Eye (tissue), 1 donor: Measurements from ENCODE around the gene TMEM35B.
"Not testable (repeated sequence)": the region's sequence is repeated elsewhere in the genome, so short reads cannot be mapped to it uniquely, and the experiment has no call there.

Experiments
- DNase-seq: peaks from one replicate; pipeline ENCODE4 v3.0.0-alpha.2; 2015

TMEM35B gene

DNA sequence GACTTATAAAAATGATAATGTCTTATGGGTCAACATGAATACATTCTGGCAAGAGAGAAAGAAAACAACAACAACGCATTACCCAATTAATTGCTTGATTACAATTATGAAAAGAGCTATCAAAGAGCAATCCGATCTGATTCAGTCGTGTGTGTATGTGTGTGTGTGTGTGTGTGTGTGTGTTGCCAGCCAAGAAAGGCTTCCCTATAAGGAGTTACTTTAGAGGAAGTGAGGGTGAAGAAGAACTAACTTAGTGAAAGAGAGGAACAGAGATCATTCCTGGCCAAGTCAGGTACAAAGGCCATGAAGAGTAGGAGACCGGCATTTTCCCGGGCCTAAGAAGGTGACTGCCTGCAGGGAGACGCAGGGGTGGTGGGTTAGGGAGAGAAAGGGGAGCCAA is 9.4 kb downstream of the TMEM35B start:
- DNase-seq: no peak

- no peak for DNase-seq
Measured at GRCh38 chr1:34975338-34975737, 9.8 kb downstream of the TMEM35B start.

GRCh38 chr1:34974626-34975025 is 10.5 kb downstream of the TMEM35B start:
- no peak for DNase-seq

GRCh38 chr1:34973326-34973725 is 11.8 kb downstream of the TMEM35B start:
- no peak for DNase-seq

- DNase-seq: no peak
Measured at GRCh38 chr1:34970829-34971228, 14.3 kb downstream of the TMEM35B start.

DNA sequence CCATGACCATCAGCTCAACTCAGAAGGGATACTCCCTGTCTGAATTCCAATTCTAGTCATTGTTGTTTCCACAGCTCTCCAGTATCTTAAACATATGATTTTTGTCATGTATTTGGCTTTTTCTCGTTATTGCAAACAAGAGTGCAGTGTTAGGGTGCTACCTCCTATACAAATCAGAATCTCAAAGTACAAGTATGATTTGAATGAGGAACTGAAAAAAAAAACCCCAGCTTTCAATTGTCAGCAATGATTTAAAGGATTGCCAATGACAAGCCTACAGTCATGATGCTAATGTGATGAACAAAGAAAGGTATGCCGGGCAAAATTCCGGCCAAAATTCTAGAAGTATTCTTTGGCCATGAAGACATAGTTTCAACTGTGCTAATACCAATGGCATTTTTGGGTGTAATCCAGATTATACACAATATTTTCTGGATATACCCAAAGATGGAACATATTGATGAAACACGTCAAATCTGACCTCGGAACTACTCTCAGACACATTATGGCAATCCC is 14.9 kb downstream of the TMEM35B start:
- DNase-seq: no peak

- DNase-seq: not testable (repeated sequence)
Measured at GRCh38 chr1:34968297-34968696, 16.9 kb downstream of the TMEM35B start.

GRCh38 chr1:34967672-34968071 is 17.5 kb downstream of the TMEM35B start:
- DNase-seq: not testable (repeated sequence)

DNA sequence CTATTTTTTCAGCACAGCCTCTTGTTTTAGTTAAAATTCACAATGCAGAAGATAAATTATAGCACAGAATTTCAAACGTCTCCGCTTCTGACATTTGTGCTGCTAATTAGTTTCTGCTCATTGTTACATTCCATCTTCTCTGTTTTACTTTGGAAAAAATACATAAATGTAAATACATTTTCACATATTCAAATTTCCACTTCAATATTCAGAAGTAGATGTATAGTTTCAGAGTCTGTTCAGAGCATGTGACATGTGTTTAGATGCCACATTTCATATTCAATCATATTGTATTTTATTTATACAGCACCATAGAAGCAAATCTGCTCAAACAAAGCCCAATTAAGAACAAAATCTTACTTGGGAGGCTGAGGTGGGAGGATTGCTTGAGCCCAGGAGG is 19.6 kb downstream of the TMEM35B start:
- no peak for DNase-seq

DNA sequence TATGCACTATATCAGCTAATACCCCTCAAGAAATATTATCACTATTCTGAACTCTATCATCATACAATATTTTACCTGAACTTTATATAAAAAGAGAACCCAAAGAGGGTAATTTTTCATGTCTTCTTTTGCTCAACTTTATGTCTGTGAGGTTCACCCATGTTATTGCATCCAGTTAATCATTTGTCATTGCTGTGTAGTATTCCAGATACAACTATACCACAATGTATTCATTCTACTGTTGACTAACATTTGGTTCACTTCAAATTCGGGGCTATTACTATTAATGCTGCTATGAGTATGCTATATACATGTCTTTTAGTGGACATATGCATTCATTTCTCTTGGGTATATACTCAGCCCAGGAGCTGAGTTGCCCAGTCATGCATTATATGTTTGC is 34.7 kb downstream of the TMEM35B start:
- no peak for DNase-seq

DNA sequence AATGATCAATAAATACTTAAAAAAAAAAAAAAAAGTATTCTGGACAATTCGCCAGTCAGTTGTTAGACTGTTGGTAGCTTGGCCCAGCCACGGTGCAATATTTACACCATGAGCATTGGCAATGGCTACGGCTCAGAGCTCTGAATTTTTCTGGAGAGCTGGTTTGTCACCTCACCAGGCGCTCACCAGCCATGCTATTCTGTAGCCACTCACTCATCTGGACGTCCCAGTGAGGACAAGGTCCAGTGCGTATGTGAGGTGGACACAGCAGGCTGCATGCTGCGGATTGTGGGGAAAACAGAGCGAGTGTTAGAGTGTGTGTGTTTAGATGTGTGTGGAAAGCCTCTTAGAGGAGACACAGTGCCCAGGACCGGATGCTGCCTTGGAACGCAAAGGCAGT is 36.4 kb downstream of the TMEM35B start:
- DNase-seq: not testable (repeated sequence)

DNA sequence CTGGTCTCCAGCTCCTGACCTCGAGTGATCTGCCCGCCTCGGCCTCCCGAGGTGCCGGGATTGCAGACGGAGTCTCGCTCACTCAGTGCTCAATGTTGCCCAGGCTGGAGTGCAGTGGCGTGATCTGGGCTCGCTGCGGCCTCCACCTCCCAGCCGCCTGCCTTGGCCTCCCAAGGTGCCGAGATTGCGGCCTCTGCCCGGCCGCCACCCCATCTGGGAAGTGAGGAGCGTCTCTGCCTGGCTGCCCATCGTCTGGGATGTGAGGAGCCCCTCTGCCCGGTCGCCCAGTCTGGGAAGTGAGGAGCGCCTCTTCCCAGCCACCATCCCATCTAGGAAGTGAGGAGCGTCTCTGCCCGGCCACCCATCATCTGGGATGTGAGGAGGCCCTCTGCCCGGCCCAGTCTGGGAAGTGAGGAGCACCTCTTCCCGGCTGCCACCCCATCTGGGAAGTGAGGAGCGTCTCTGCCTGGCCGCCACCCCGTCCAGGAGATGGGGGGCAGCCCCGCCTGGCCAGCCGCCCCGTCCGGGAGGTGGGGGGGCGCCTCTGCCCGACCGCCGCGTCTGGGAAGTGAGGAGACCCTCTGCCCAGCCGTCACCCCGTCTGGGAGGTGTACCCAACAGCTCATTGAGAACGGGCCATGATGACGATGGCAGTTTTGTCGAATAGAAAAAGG is 37.4 kb downstream of the TMEM35B start:
- DNase-seq: not testable (repeated sequence)

DNA sequence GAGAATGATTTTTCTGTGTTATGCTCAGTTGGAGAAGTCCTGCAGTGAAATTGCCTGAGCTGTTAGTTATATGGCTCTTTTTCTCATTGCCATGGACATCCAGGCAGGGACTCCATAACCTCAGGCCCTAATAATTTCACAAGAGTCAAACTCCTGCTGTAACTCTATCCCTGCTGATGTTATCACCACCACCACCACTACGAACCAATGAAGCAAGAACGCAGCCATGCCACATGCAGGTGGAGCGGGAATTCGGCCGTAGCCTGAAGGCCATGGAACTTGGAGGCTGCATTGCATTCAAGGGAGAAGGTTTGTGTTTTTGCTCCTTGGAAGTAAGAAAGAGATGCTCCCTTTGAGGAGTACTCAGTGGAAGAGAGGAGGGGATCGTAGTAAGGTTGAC is 38.9 kb downstream of the TMEM35B start:
- no peak for DNase-seq

GRCh38 chr1:34941798-34942197 is 43.3 kb downstream of the TMEM35B start:
- DNase-seq: not testable (repeated sequence)
